Activated CD8-positive, alpha-beta memory T cell treated with anti-CD3 and anti-CD28 coated beads, Interleukin-2, amount 50 U/mL, for 24 hours (primary cell): ENCODE measurements around the gene SLC5A2.
A peak's percentile ranks its signal among the peaks of the same experiment; 100 is the strongest.
"Not testable (repeated sequence)": the region's sequence is repeated elsewhere in the genome, so short reads cannot be mapped to it uniquely, and the experiment has no call there.

Experiments
- DNase-seq: peaks from one replicate; pipeline ENCODE4 v3.0.0-alpha.2; 2020; ENCODE audit errors: extremely low read depth

Gene SLC5A2

GRCh38 chr16:31483081-31483480 lies at the start of gene SLC5A2:
SLC5A2 (plus strand) TSS chr16:31483123; CDS start chr16:31483137, 14 bp downstream.
- no peak for DNase-seq

GRCh38 chr16:31435341-31436220 lies 47.3 kb upstream of the SLC5A2 start:
- DNase-seq: no peak

GRCh38 chr16:31436221-31437045 lies 46.5 kb upstream of the SLC5A2 start:
- no peak for DNase-seq

- no peak for DNase-seq
Measured at GRCh38 chr16:31438414-31438813, 44.5 kb upstream of the SLC5A2 start.

- not testable (repeated sequence) for DNase-seq
Measured at GRCh38 chr16:31439023-31439422, 43.9 kb upstream of the SLC5A2 start.

GRCh38 chr16:31439519-31439918 lies 43.4 kb upstream of the SLC5A2 start:
- DNase-seq: no peak

- no peak for DNase-seq
Measured at GRCh38 chr16:31440516-31441184, 42.3 kb upstream of the SLC5A2 start.

- no peak for DNase-seq
Measured at GRCh38 chr16:31441956-31442355, 41.0 kb upstream of the SLC5A2 start.

GRCh38 chr16:31445931-31446330 lies 37.0 kb upstream of the SLC5A2 start:
- DNase-seq: not testable (repeated sequence)

- no peak for DNase-seq
Measured at GRCh38 chr16:31451201-31451600, 31.7 kb upstream of the SLC5A2 start.

GRCh38 chr16:31451681-31452351 lies 31.1 kb upstream of the SLC5A2 start:
- no peak for DNase-seq

GRCh38 chr16:31452631-31453106 lies 30.3 kb upstream of the SLC5A2 start:
- DNase-seq: no peak

GRCh38 chr16:31453255-31454204 lies 29.4 kb upstream of the SLC5A2 start:
- DNase-seq: no peak

GRCh38 chr16:31455601-31456314 lies 27.2 kb upstream of the SLC5A2 start:
- DNase-seq: no peak

GRCh38 chr16:31456988-31457360 lies 25.9 kb upstream of the SLC5A2 start:
- DNase-seq: no peak

GRCh38 chr16:31458073-31458843 lies 24.7 kb upstream of the SLC5A2 start:
- no peak for DNase-seq

- DNase-seq: peak; percentile 93
Measured at GRCh38 chr16:31458844-31459686, 23.9 kb upstream of the SLC5A2 start, which contains the start of gene ARMC5. ARMC5 (plus strand) TSS chr16:31459501; CDS start chr16:31459525, 24 bp downstream.
